GM23338 (cell line): ENCODE data around the gene SERINC4. TPM values are rescaled to one million over a fixed set of nuclear protein-coding genes. Genes with fewer than 3 reads are reported as not detected.

ENCODE experiments used
- ATAC-seq: fragments of 200-7000 bp; cut with Tn5 transposase; 3 replicates; pipeline ENCODE4 v1.9.1; 2020
- DNase-seq: peaks from one replicate; pipeline ENCODE4 v3.0.0-alpha.2; 2015; ENCODE audit warnings: low spot score
- H2AFZ ChIP-seq: fragments of 200-600 bp; sonication (generic); 2 replicates; pipeline ENCODE4 v1.8.0; 2016; ENCODE audit warnings: antibody characterized with exemption, mild to moderate bottlenecking, moderate library complexity
- H3F3A ChIP-seq: fragments of 200-600 bp; sonication (generic); replicated peaks from 2 replicates; pipeline ENCODE4 v1.8.0; 2017; ENCODE audit warnings: antibody characterized with exemption, mixed run types, low read depth
- H3K27ac ChIP-seq: fragments of 200-600 bp; sonication (generic); 2 replicates; pipeline ENCODE4 v1.6.1; 2016; ENCODE audit warnings: low read depth
- H3K27me3 ChIP-seq: fragments of 200-600 bp; sonication (generic); 2 replicates; pipeline ENCODE4 v1.8.0; 2016; ENCODE audit warnings: mild to moderate bottlenecking, mixed run types, moderate library complexity; ENCODE audit not compliant: insufficient read depth
- H3K36me3 ChIP-seq: fragments of 200-600 bp; sonication (generic); 2 replicates; pipeline ENCODE4 v1.8.0; 2016; ENCODE audit warnings: mild to moderate bottlenecking; ENCODE audit not compliant: insufficient read depth
- H3K4me1 ChIP-seq: fragments of 200-600 bp; sonication (generic); 2 replicates; pipeline ENCODE4 v1.8.0; 2016; ENCODE audit warnings: mild to moderate bottlenecking, moderate library complexity; ENCODE audit not compliant: insufficient read depth
- H3K4me2 ChIP-seq: fragments of 200-600 bp; sonication (generic); 2 replicates; pipeline ENCODE4 v1.7.1; 2017; ENCODE audit warnings: mixed run types
- H3K4me3 ChIP-seq: fragments of 200-600 bp; sonication (generic); 2 replicates; pipeline ENCODE4 v1.6.1; 2016; ENCODE audit warnings: mixed run types
- H3K79me2 ChIP-seq: fragments of 200-600 bp; sonication (generic); replicated peaks from 2 replicates; pipeline ENCODE4 v1.8.0; 2017; ENCODE audit warnings: mild to moderate bottlenecking; ENCODE audit not compliant: insufficient read depth
- H3K9me2 ChIP-seq: fragments of 200-600 bp; sonication (generic); 2 replicates; pipeline ENCODE4 v1.8.0; 2017; ENCODE audit not compliant: insufficient read depth
- H4K20me1 ChIP-seq: fragments of 200-600 bp; sonication (generic); replicated peaks from 2 replicates; pipeline ENCODE4 v1.8.0; 2017; ENCODE audit warnings: mild to moderate bottlenecking; ENCODE audit not compliant: insufficient read depth
- H3K27ac Mint-ChIP-seq: 2 replicates; pipeline ENCODE4 v1.8.0; 2020; ENCODE audit warnings: inconsistent platforms, mild to moderate bottlenecking, moderate library complexity, mixed read lengths
- H3K27me3 Mint-ChIP-seq: 3 replicates; pipeline ENCODE4 v1.8.0; 2022; ENCODE audit warnings: low read depth, mild to moderate bottlenecking, moderate library complexity, mixed read lengths, inconsistent platforms; ENCODE audit not compliant: insufficient read depth, poor library complexity
- H3K36me3 Mint-ChIP-seq: 3 replicates; pipeline ENCODE4 v1.8.0; 2021; ENCODE audit warnings: low read depth, mild to moderate bottlenecking, inconsistent platforms, moderate library complexity, mixed read lengths
- H3K4me1 Mint-ChIP-seq: 3 replicates; pipeline ENCODE4 v1.8.0; 2020; ENCODE audit warnings: mild to moderate bottlenecking, inconsistent platforms, mixed read lengths
- H3K4me3 Mint-ChIP-seq: 3 replicates; pipeline ENCODE4 v1.8.0; 2021; ENCODE audit warnings: moderate library complexity, mild to moderate bottlenecking, inconsistent platforms, mixed read lengths
- H3K9me3 Mint-ChIP-seq: 3 replicates; pipeline ENCODE4 v1.8.0; 2020; ENCODE audit warnings: moderate library complexity, mild to moderate bottlenecking, inconsistent platforms, mixed read lengths
- CREB1 ChIP-seq: fragments of 250-450 bp; sonication (Bioruptor Pico); IDR thresholded peaks from 2 replicates; pipeline ENCODE4 v1.5.0; 2020; ENCODE audit warnings: low read depth, mild to moderate bottlenecking, moderate library complexity
- ETS1 ChIP-seq: IDR thresholded peaks from 2 replicates; pipeline ENCODE4 v1.6.1; 2016; ENCODE audit warnings: antibody characterized with exemption
- EZH2phosphoT487 ChIP-seq: fragments of 200-600 bp; sonication (generic); IDR thresholded peaks from one replicate; pipeline ENCODE4 v1.8.1; 2018; ENCODE audit warnings: antibody characterized with exemption; ENCODE audit not compliant: unreplicated experiment
- JUNB ChIP-seq: IDR thresholded peaks from one replicate; pipeline ENCODE4 v1.6.1; 2016; ENCODE audit warnings: antibody characterized with exemption; ENCODE audit not compliant: unreplicated experiment
- NANOG ChIP-seq: IDR thresholded peaks from 2 replicates; pipeline ENCODE4 v1.6.1; 2016; ENCODE audit warnings: antibody characterized with exemption, borderline replicate concordance
- POLR2AphosphoS5 ChIP-seq: IDR thresholded peaks from 2 replicates; pipeline ENCODE4 v1.6.1; 2016; ENCODE audit warnings: antibody characterized with exemption, low read depth
- REST ChIP-seq: IDR thresholded peaks from one replicate; pipeline ENCODE4 v1.6.1; 2018; ENCODE audit warnings: antibody characterized with exemption; ENCODE audit not compliant: unreplicated experiment
- STAT1 ChIP-seq: IDR thresholded peaks from one replicate; pipeline ENCODE4 v1.6.1; 2016; ENCODE audit warnings: antibody characterized with exemption; ENCODE audit not compliant: unreplicated experiment
- ZNF114 ChIP-seq: fragments of 250-450 bp; sonication (Bioruptor Pico); IDR thresholded peaks from 2 replicates; pipeline ENCODE4 v1.5.0; 2020; ENCODE audit warnings: mild to moderate bottlenecking, moderate library complexity
- ZNF331 ChIP-seq: fragments of 250-450 bp; sonication (Bioruptor Pico); IDR thresholded peaks from 2 replicates; pipeline ENCODE4 v1.5.0; 2020; ENCODE audit warnings: low read depth, mild to moderate bottlenecking, moderate library complexity
- polyA plus RNA-seq: library from polyadenylated mRNA; unstranded; fragments of >200 nt; fragmentation: Nextera tagmentation; extraction: Ambion mirVana; gene quantifications from 2 replicates; pipeline ENCODE4 v1.2.1, GENCODE V29; 2016
- total RNA-seq: library from RNA; depleted of rRNA; stranded (reverse); fragments of >200 nt; shearing (Covaris generic); gene quantifications from 2 replicates; pipeline ENCODE4 v1.2.3, GENCODE V29; 2014

SERINC4 gene
- total and polyA plus RNA-seq, 2 experiments from 2014 or later = not detected

- Mint-ChIP-seq H3K4me3 (peak within 1 kb of the TSS; percentile 98), H3K4me1 (peaks cover 38% of the 10 kb centered on the region), H3K27ac (peak within 1 kb of the TSS; percentile 99), H3K27me3 (peaks cover 24% of the 10 kb centered on the region), H3K9me3 (no peaks in the 10 kb centered on the region), H3K36me3 (peaks cover 50% of the 10 kb centered on the region)
- Histone ChIP-seq H3K36me3 (peaks cover 21% of the 10 kb centered on the region), H3F3A (peaks cover 16% of the 10 kb centered on the region; the same call in 1 of the 2 replicates), H3K4me1 (peaks cover 22% of the 10 kb centered on the region), H3K79me2 (peaks cover 19% of the 10 kb centered on the region), H3K27ac (peak within 1 kb of the TSS; percentile 96), H3K4me3 (peak within 1 kb of the TSS; percentile 100), H4K20me1 (peaks cover 19% of the 10 kb centered on the region; the same call in 1 of the 2 replicates), H3K4me2 (peak within 1 kb of the TSS; percentile 95), H2AFZ (peak within 1 kb of the TSS; percentile 94), H3K27me3 (no peaks in the 10 kb centered on the region), H3K9me2 (no peaks in the 10 kb centered on the region)
- peak; percentile 100 for DNase-seq
- ATAC-seq = peak; percentile 81
- TF ChIP-seq STAT1 (no peak), POLR2AphosphoS5 (peak; percentile 98), ETS1 (peak; percentile 38), CREB1 (CRISPR knock-in tag) (peak; percentile 77)
These were observed 7.8 kb downstream of the SERINC4 start, which contains the start of gene SERF2 for GRCh38 chr15:43791993-43792760. TSS of gene SERF2 (plus strand) at chr15:43792320. CDS start at chr15:43792377, 57 bp downstream.

- H3K4me1 ChIP-seq = peaks cover 7% of the 10 kb centered on the region
- peaks cover 24% of the 10 kb centered on the region for H3K36me3 Mint-ChIP-seq
- DNase-seq (no peak), ATAC-seq (no peak)
- peaks cover 3% of the 10 kb centered on the region; the same call in 1 of the 2 replicates for H3F3A ChIP-seq
- no peaks in the 10 kb centered on the region for H3K9me2 ChIP-seq
- no peak overlapping the region for H3K4me2 ChIP-seq
- H3K27ac ChIP-seq = no peak overlapping the region
- H4K20me1 ChIP-seq = peaks cover 9% of the 10 kb centered on the region; the same call in 1 of the 2 replicates
- H3K79me2 ChIP-seq = peaks cover 19% of the 10 kb centered on the region
- no peak overlapping the region for H2AFZ ChIP-seq
- H3K27me3 ChIP-seq = no peaks in the 10 kb centered on the region
- no peak for TF ChIP-seq JUNB
- TF ChIP-seq STAT1 = no peak
- H3K27ac Mint-ChIP-seq = no peak overlapping the region
- H3K4me3 Mint-ChIP-seq = no peak overlapping the region
- H3K36me3 ChIP-seq = peaks cover 7% of the 10 kb centered on the region
- no peak overlapping the region for H3K4me3 ChIP-seq
- H3K27me3 Mint-ChIP-seq = peaks cover 20% of the 10 kb centered on the region
- H3K4me1 Mint-ChIP-seq = peaks cover 15% of the 10 kb centered on the region
- H3K9me3 Mint-ChIP-seq = no peaks in the 10 kb centered on the region
These were observed 10.6 kb downstream of the SERINC4 start for GRCh38 chr15:43789409-43789808.

GRCh38 chr15:43779016-43779415 is 21.0 kb downstream of the SERINC4 start:
- no peak overlapping the region for H3K4me3 ChIP-seq
- no peak overlapping the region for H3K4me2 ChIP-seq
- H3F3A ChIP-seq = peaks cover 24% of the 10 kb centered on the region; the same call in 1 of the 2 replicates
- Mint-ChIP-seq H3K4me1 (peaks cover 17% of the 10 kb centered on the region), H3K27ac (no peak overlapping the region), H3K36me3 (peaks cover 3% of the 10 kb centered on the region; the same call in 2 of the 3 replicates), H3K27me3 (peaks cover 19% of the 10 kb centered on the region), H3K4me3 (no peak overlapping the region; the same call in 2 of the 3 replicates), H3K9me3 (no peaks in the 10 kb centered on the region; the same call in 2 of the 3 replicates)
- no peaks in the 10 kb centered on the region for H3K36me3 ChIP-seq
- H3K9me2 ChIP-seq = no peaks in the 10 kb centered on the region
- no peaks in the 10 kb centered on the region for H3K27me3 ChIP-seq
- H2AFZ ChIP-seq = no peak overlapping the region
- peaks cover 3% of the 10 kb centered on the region; the same call in 1 of the 2 replicates for H4K20me1 ChIP-seq
- H3K4me1 ChIP-seq = peaks cover 11% of the 10 kb centered on the region
- DNase-seq (no peak), ATAC-seq (no peak)
- H3K79me2 ChIP-seq = no peaks in the 10 kb centered on the region
- H3K27ac ChIP-seq = no peak overlapping the region
- TF ChIP-seq ZNF331 (CRISPR knock-in tag) (no peak), ZNF114 (no peak), ETS1 (no peak), NANOG (no peak), CREB1 (CRISPR knock-in tag) (no peak), EZH2phosphoT487 (no peak), REST (no peak), JUNB (no peak)
